ELF-1 (cell line): ENCODE results near the gene WDR33.

Source experiments
- DNase-seq: peaks from one replicate; pipeline ENCODE4 v3.0.0-alpha.2; 2016; ENCODE audit warnings: low read depth, low spot score

WDR33 gene

GRCh38 chr2:127719301-127720218, 91.4 kb downstream of the WDR33 start:
- no peak for DNase-seq

- no peak for DNase-seq
Observed at GRCh38 chr2:127718271-127718670, 92.7 kb downstream of the WDR33 start.

GRCh38 chr2:127715778-127716449, 95.1 kb downstream of the WDR33 start:
- no peak for DNase-seq

- no peak for DNase-seq
Observed at GRCh38 chr2:127713562-127713961, 97.4 kb downstream of the WDR33 start.

- DNase-seq, result no peak
Observed at GRCh38 chr2:127712999-127713398, 98.0 kb downstream of the WDR33 start.

- no peak for DNase-seq
Observed at GRCh38 chr2:127709336-127709735, 101.6 kb downstream of the WDR33 start.

GRCh38 chr2:127707890-127708648, 102.9 kb downstream of the WDR33 start:
- no peak for DNase-seq

- no peak for DNase-seq
Observed at GRCh38 chr2:127706215-127706990, 104.6 kb downstream of the WDR33 start.

- DNase-seq, result no peak
Observed at GRCh38 chr2:127705391-127706065, 105.4 kb downstream of the WDR33 start.

- DNase-seq, result no peak
Observed at GRCh38 chr2:127704641-127705390, 106.2 kb downstream of the WDR33 start.

- DNase-seq, result no peak
Observed at GRCh38 chr2:127703282-127703681, 107.7 kb downstream of the WDR33 start.

GRCh38 chr2:127702395-127703009, 108.5 kb downstream of the WDR33 start:
- no peak for DNase-seq

- peak; percentile 90 for DNase-seq
Observed at GRCh38 chr2:127701651-127702394, 109.1 kb downstream of the WDR33 start.

GRCh38 chr2:127701193-127701650, 109.7 kb downstream of the WDR33 start, which contains the start of gene SFT2D3:
SFT2D3 (plus strand) TSS chr2:127701497; CDS start chr2:127701529, 32 bp downstream.
- peak; percentile 97 for DNase-seq

- DNase-seq, result peak; percentile 86
Observed at GRCh38 chr2:127700527-127701192, 110.3 kb downstream of the WDR33 start.

GRCh38 chr2:127698553-127699355, 112.2 kb downstream of the WDR33 start:
- DNase-seq, result no peak

- DNase-seq, result no peak
Observed at GRCh38 chr2:127697482-127698180, 113.3 kb downstream of the WDR33 start.
